ENCODE results near the gene MDP1. TPM values are rescaled to one million over a fixed set of nuclear protein-coding genes. Genes with fewer than 3 reads are reported as not detected.

The MDP1 gene
- total RNA-seq, 1 donor from 2014 or later = 22.6 TPM

GRCh38 chr14:24261256-24261968, 45.5 kb upstream of the MDP1 start:
- DNase-seq (ENCODE audit: extremely low spot score, unreplicated experiment) = no peak
- no peak for TF ChIP-seq CTCF (conservative IDR thresholded peaks at IDR 0.05)
- Mint-ChIP-seq H3K27me3 (no peaks in the 10 kb centered on the region), H3K4me1 (ENCODE audit: unreplicated experiment) (peaks cover 3% of the 10 kb centered on the region), H3K36me3 (no peaks in the 10 kb centered on the region), H3K27ac (peak overlapping the region; percentile 84), H3K4me3 (no peak overlapping the region), H3K9me3 (no peaks in the 10 kb centered on the region)

GRCh38 chr14:24260780-24261157, 44.9 kb upstream of the MDP1 start:
- peaks cover 3% of the 10 kb centered on the region for H3K4me1 Mint-ChIP-seq (ENCODE audit: unreplicated experiment)
- TF ChIP-seq CTCF (conservative IDR thresholded peaks at IDR 0.05) = no peak
- H3K27me3 Mint-ChIP-seq = no peaks in the 10 kb centered on the region
- H3K27ac Mint-ChIP-seq = peak overlapping the region; percentile 84
- H3K36me3 Mint-ChIP-seq = no peaks in the 10 kb centered on the region
- H3K9me3 Mint-ChIP-seq = no peaks in the 10 kb centered on the region
- H3K4me3 Mint-ChIP-seq = no peak overlapping the region
- no peak for DNase-seq (ENCODE audit: extremely low spot score, unreplicated experiment)

GRCh38 chr14:24260026-24260779, 44.3 kb upstream of the MDP1 start:
- Mint-ChIP-seq H3K27ac (peak overlapping the region; percentile 84), H3K36me3 (no peaks in the 10 kb centered on the region), H3K4me3 (no peak overlapping the region), H3K9me3 (no peaks in the 10 kb centered on the region), H3K4me1 (ENCODE audit: unreplicated experiment) (peaks cover 3% of the 10 kb centered on the region), H3K27me3 (no peaks in the 10 kb centered on the region)
- DNase-seq (ENCODE audit: extremely low spot score, unreplicated experiment) = no peak
- TF ChIP-seq CTCF (conservative IDR thresholded peaks at IDR 0.05) = no peak

GRCh38 chr14:24259282-24260025, 43.6 kb upstream of the MDP1 start:
- H3K4me1 Mint-ChIP-seq (ENCODE audit: unreplicated experiment) = peaks cover under 1% of the 10 kb centered on the region
- no peak for DNase-seq (ENCODE audit: extremely low spot score, unreplicated experiment)
- H3K4me3 Mint-ChIP-seq = no peak overlapping the region
- H3K27me3 Mint-ChIP-seq = no peaks in the 10 kb centered on the region
- TF ChIP-seq CTCF (conservative IDR thresholded peaks at IDR 0.05) = no peak
- H3K36me3 Mint-ChIP-seq = no peaks in the 10 kb centered on the region
- no peaks in the 10 kb centered on the region for H3K9me3 Mint-ChIP-seq
- H3K27ac Mint-ChIP-seq = peak overlapping the region; percentile 84

GRCh38 chr14:24258548-24259265, 42.8 kb upstream of the MDP1 start:
- Mint-ChIP-seq H3K27me3 (no peaks in the 10 kb centered on the region), H3K9me3 (no peaks in the 10 kb centered on the region), H3K4me1 (ENCODE audit: unreplicated experiment) (no peaks in the 10 kb centered on the region), H3K27ac (peak overlapping the region; percentile 84), H3K36me3 (no peaks in the 10 kb centered on the region), H3K4me3 (no peak overlapping the region)
- no peak for DNase-seq (ENCODE audit: extremely low spot score, unreplicated experiment)
- TF ChIP-seq CTCF (conservative IDR thresholded peaks at IDR 0.05) = no peak

Data from type B pancreatic cell (in vitro differentiated cells).